GM12873 (cell line): ENCODE data around the gene PITX2.

Experiments used
- TF ChIP-seq, protein P1 (sequence below): IDR thresholded peaks from 2 replicates; pipeline ENCODE4 v1.5.1; 2012; ENCODE audit warnings: low read depth, mild to moderate bottlenecking, moderate library complexity, low read length, control low read depth; ENCODE audit not compliant: insufficient read depth; ENCODE audit errors: missing control alignments

PITX2 gene

GRCh38 chr4:110620322-110620690, 2.6 kb downstream of the PITX2 start:
- TF ChIP-seq, protein P1, sequence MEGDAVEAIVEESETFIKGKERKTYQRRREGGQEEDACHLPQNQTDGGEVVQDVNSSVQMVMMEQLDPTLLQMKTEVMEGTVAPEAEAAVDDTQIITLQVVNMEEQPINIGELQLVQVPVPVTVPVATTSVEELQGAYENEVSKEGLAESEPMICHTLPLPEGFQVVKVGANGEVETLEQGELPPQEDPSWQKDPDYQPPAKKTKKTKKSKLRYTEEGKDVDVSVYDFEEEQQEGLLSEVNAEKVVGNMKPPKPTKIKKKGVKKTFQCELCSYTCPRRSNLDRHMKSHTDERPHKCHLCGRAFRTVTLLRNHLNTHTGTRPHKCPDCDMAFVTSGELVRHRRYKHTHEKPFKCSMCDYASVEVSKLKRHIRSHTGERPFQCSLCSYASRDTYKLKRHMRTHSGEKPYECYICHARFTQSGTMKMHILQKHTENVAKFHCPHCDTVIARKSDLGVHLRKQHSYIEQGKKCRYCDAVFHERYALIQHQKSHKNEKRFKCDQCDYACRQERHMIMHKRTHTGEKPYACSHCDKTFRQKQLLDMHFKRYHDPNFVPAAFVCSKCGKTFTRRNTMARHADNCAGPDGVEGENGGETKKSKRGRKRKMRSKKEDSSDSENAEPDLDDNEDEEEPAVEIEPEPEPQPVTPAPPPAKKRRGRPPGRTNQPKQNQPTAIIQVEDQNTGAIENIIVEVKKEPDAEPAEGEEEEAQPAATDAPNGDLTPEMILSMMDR: no peak

- TF ChIP-seq, protein P1: no peak
Measured at GRCh38 chr4:110619463-110620247, 3.2 kb downstream of the PITX2 start.

DNA sequence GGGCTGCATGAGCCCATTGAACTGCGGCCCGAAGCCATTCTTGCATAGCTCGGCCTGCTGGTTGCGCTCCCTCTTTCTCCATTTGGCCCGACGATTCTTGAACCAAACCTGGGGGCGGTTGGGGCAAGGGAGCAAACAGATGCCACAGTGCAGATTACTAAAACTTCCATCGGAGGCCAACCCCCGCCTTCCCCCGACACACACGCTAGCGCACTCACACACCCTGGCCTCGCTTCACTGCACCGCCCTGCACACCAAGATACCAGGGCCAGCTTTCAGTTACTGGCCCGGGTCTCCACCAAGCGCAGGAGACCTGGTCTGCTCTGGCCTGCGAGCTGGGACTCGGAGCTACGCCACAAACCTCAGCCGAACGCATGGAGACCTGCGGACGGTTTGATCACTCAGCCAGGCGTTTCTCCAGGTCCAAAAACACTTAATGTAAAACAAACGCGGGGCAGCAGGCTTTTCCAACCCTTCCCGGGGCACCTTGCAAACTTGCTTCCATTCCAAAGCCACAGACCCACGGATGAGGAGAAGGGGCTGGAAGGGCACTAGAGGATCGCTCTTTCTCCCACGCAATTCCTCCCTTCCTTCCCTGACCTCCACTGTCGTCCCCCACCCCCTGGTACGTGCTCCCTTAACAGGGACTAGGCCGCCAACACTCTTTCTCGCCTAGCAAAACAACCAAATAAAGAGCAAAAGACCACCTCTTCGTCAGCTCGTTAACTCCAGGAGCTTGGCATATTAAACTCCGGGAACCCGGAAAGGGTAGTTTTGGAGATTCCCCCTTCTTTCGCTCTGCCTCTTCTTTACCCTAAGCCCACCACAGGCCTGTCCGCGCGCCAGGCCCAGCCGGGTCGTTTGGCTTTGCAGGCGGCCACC, 4.1 kb downstream of the PITX2 start:
- TF ChIP-seq, protein P1: no peak

DNA sequence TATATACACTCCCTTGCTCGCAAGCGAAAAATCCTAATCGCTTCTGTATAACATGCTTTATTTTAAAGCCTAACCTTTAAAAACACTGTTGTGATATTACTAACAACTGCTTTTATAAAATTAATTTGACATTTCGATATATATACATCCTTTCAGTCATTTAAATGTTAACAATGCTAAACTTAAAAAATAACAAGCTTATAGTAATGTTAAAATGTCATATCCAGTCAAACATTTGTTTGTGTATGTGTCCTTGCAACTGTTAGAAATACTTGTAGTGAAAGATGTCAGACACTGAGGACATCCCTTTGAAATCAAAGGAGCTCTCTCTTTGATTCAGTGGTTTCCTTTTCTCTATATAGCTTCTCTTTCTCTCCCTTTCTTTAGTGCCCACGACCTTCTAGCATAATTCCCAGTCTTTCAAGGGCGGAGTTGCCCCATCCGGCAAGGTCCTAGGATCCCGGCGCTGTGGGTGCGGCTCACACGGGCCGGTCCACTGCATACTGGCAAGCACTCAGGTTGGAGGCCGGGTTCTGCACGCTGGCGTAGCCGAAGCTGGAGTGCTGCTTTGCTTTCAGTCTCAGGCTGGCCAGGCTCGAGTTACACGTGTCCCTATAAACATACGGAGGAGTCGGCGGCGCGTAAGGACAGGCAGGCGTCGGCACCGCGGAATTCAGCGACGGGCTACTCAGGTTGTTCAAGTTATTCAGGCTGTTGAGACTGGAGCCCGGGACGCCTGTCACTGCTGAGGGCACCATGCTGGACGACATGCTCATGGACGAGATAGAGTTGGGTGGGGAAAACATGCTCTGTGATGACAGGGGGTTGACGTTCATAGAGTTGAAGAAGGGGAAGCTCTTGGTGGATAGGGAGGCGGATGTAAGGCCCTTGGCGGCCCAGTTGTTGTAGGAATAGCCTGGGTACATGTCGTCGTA, 5.0 kb downstream of the PITX2 start:
- TF ChIP-seq, protein P1: no peak

GRCh38 chr4:110617075-110617640, 5.7 kb downstream of the PITX2 start:
- TF ChIP-seq, protein P1: no peak

- TF ChIP-seq, protein P1: no peak
Measured at GRCh38 chr4:110616238-110617074, 6.4 kb downstream of the PITX2 start.
